NB4 (cell line): ENCODE data around the gene PHACTR3.

Experiments
- POLR2A ChIP-seq: IDR thresholded peaks from 2 replicates; pipeline ENCODE4 v1.6.1; 2011; ENCODE audit warnings: mild to moderate bottlenecking; ENCODE audit not compliant: insufficient read length; ENCODE audit errors: extremely low read depth
- TF ChIP-seq, protein P1 (sequence below): IDR thresholded peaks from one replicate; pipeline ENCODE4 v1.5.1; 2012; ENCODE audit warnings: low read depth, low read length

GRCh38 chr20:59789686-59790085 is 185.3 kb downstream of the PHACTR3 start:
- TF ChIP-seq, protein P1, sequence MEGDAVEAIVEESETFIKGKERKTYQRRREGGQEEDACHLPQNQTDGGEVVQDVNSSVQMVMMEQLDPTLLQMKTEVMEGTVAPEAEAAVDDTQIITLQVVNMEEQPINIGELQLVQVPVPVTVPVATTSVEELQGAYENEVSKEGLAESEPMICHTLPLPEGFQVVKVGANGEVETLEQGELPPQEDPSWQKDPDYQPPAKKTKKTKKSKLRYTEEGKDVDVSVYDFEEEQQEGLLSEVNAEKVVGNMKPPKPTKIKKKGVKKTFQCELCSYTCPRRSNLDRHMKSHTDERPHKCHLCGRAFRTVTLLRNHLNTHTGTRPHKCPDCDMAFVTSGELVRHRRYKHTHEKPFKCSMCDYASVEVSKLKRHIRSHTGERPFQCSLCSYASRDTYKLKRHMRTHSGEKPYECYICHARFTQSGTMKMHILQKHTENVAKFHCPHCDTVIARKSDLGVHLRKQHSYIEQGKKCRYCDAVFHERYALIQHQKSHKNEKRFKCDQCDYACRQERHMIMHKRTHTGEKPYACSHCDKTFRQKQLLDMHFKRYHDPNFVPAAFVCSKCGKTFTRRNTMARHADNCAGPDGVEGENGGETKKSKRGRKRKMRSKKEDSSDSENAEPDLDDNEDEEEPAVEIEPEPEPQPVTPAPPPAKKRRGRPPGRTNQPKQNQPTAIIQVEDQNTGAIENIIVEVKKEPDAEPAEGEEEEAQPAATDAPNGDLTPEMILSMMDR: no peak
- no peak for TF ChIP-seq POLR2A
